GM12891 (cell line): ENCODE measurements around the gene SMIM41.
A peak's percentile ranks its signal among the peaks of the same experiment; 100 is the strongest.

Experiments
- DNase-seq: peaks from one replicate; pipeline ENCODE4 v3.0.0; 2011; ENCODE audit warnings: low spot score; ENCODE audit not compliant: insufficient read length
- FAIRE-seq: peaks from 2 replicates; lab custom pipeline; 2011; peaks lifted over from hg19 to GRCh38; lab: Jason Lieb, UNC
- PAX5 ChIP-seq: IDR thresholded peaks from 2 replicates; pipeline ENCODE4 v1.6.1; 2011; ENCODE audit warnings: low read length, moderate library complexity, mild to moderate bottlenecking; ENCODE audit not compliant: insufficient read depth, severe bottlenecking
- POLR2A ChIP-seq: IDR thresholded peaks from 2 replicates; pipeline ENCODE4 v1.6.1; 2011; ENCODE audit warnings: low read depth, low read length, control low read depth
- POLR2AphosphoS5 ChIP-seq: IDR thresholded peaks from 2 replicates; pipeline ENCODE4 v1.6.1; 2011; ENCODE audit warnings: low read depth, low read length, control low read depth
- POU2F2 ChIP-seq: IDR thresholded peaks from 2 replicates; pipeline ENCODE4 v1.6.1; 2011; ENCODE audit warnings: low read depth, mild to moderate bottlenecking, control low read depth, low read length, moderate library complexity
- SPI1 ChIP-seq: IDR thresholded peaks from 2 replicates; pipeline ENCODE4 v1.6.1; 2011; ENCODE audit warnings: low read depth, low read length, control low read depth
- TAF1 ChIP-seq: IDR thresholded peaks from 2 replicates; pipeline ENCODE4 v1.6.1; 2011; ENCODE audit warnings: low read depth, low read length, control low read depth

Gene SMIM41

DNA sequence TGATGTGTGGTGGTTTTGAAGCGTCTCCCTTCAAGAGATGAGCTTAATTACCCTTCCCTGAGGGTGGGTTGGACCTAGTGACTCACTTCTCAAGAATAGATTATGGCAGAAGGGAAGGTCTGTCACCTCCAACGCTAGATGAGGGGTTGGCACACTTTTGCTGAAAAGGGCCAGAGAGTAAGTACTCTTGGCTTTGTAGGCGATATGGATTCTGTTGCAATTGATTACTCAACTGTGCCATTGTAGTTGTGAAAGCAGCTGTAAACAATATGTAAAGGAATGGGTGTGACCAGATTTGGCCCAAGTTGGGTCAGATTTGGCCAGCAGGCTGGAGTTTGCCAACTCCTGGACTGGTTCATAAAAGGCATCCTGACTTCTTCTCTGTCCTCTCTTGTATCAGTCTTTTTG, 53.3 kb downstream of the SMIM41 start:
- TF ChIP-seq POLR2AphosphoS5 (no peak), POU2F2 (no peak), PAX5 (no peak), TAF1 (no peak)
- FAIRE-seq, result no peak
- DNase-seq, result no peak

DNA sequence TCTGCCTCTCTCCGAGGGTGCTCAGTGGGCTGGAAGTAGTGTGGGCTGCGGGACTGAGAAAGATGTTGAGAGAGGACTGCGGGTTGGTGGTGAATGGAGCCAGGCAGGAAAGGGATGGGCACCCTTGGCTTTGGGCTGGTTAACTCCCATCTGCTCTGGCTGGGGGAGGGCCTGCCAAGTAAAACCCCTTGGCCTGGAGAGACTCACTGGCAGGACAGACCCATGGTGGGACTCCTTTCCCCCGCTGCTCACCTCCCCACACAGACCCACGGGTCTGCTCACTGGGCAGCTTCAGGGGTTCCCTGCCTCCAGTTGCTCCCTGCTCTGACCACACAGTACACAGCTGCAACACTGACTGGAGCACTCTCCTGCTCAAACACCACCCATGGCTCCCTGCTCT, 58.2 kb downstream of the SMIM41 start:
- DNase-seq (no peak), FAIRE-seq (no peak)
- TF ChIP-seq TAF1, result no peak

DNA sequence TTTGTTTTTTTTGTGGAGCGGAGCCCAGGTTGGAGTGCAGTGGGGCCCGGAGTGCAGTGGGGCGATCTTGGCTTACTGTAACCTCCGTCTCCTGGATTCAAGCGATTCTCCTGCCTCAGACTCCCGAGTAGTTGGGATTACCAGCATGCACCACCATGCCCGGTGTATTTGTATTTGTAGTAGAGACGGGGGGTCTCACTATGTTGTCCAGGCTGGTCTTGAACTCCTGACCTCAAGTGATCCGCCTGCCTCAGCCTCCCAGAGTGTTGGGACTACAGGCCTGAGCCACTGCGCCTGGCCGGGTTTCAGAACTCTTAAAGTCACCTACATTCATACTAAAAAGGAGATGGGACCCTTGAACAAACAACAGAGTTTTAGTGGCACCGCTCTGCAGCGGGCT, 59.6 kb downstream of the SMIM41 start:
- no peak for TF ChIP-seq POU2F2
- no peak for TF ChIP-seq PAX5
- no peak for TF ChIP-seq POLR2A
- TF ChIP-seq POLR2AphosphoS5, result no peak
- no peak for TF ChIP-seq TAF1
- no peak for TF ChIP-seq SPI1
- FAIRE-seq (no peak), DNase-seq (no peak)

DNA sequence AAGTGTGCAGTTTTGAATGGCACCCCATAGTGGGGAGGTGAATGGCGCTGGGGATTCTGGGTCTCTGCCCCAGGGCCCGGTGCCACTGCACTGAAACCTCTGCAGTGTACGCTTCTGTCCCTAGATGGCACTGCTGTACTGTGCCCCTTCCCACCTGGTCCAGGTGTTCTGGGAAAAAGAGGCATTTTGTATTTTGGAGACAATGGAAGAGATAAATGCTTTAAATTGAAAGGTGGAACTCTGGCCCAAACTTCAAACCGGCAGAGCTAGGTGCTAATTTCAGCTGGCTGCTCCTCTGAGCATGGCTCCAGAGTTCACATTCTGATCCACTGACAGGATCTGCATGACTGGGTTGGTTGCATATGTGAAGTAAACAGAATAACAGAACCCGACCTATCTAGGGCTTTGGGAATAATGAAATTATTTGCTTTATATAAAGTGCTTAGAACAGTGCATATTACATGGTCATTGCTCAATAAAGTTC, 60.1 kb downstream of the SMIM41 start:
- TF ChIP-seq POLR2AphosphoS5 (no peak), TAF1 (no peak), SPI1 (no peak), POU2F2 (no peak), POLR2A (no peak), PAX5 (no peak)
- FAIRE-seq (peak; percentile 76), DNase-seq (no peak)

DNA sequence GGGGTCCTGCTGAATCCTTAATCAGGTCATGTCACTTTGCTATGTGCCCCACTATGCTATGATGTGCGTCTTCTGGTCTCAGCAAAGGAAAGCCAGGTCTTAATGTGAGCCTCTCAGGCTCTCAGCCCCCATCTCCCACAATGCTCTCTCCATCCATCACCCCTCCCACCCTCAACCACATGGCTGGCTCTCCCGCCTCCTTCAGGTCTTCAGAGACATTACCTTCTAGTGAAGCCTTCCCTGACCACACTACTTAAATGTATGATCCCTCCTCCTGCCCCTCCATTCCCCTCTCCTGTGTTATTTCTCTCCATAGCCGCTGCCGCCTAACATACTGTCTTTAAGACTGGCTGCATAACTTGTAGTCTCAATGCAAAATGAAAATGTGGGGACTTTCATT, 61.8 kb downstream of the SMIM41 start:
- FAIRE-seq, result no peak
- no peak for TF ChIP-seq TAF1
- DNase-seq, result no peak

DNA sequence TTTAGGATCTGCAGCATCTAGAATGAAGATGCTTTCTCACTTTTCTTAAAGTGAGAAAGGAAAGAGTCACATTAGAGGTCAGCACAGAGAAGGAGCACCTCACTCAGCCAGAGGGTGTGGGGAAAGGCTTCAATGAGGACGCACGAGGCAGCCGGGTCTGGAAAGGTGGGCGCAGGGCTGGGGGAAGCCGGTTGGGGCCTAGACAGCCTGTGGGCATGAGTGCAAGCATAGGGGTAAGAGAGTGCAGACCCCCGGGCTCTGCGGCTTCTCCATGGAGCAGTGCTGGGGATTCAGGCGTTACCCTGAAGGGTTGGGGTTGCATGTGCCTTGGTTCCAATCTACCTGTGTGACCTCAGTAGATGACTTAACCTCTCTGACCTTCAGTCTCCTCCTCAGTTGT, 62.4 kb downstream of the SMIM41 start:
- FAIRE-seq (no peak), DNase-seq (no peak)
- TF ChIP-seq PAX5, result no peak
- no peak for TF ChIP-seq SPI1
- no peak for TF ChIP-seq POU2F2
- no peak for TF ChIP-seq POLR2AphosphoS5
- no peak for TF ChIP-seq TAF1
- TF ChIP-seq POLR2A, result no peak

DNA sequence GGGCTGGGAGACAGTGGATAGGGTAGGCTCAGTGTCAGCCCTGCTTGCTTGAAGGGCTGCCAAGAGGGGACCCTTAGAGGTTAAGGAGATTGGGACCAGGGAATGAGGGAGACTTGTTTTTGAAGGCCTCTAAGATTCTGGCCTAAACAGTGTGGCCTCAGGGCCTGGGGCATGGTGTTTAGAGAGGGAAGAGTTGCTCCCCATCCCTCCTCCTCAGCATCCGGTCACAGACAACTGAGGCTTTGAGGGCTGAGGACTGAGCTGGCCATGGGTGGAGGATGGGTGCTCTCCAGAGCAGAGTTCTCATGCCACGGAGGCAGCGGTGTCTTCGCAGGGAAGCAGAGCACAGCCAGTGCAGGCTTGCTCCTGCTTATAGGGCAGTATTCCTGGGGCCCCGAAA, 62.9 kb downstream of the SMIM41 start:
- FAIRE-seq (no peak), DNase-seq (no peak)
- no peak for TF ChIP-seq POLR2AphosphoS5
- TF ChIP-seq PAX5, result no peak
- no peak for TF ChIP-seq POU2F2
- no peak for TF ChIP-seq SPI1
- TF ChIP-seq POLR2A, result no peak
- no peak for TF ChIP-seq TAF1

DNA sequence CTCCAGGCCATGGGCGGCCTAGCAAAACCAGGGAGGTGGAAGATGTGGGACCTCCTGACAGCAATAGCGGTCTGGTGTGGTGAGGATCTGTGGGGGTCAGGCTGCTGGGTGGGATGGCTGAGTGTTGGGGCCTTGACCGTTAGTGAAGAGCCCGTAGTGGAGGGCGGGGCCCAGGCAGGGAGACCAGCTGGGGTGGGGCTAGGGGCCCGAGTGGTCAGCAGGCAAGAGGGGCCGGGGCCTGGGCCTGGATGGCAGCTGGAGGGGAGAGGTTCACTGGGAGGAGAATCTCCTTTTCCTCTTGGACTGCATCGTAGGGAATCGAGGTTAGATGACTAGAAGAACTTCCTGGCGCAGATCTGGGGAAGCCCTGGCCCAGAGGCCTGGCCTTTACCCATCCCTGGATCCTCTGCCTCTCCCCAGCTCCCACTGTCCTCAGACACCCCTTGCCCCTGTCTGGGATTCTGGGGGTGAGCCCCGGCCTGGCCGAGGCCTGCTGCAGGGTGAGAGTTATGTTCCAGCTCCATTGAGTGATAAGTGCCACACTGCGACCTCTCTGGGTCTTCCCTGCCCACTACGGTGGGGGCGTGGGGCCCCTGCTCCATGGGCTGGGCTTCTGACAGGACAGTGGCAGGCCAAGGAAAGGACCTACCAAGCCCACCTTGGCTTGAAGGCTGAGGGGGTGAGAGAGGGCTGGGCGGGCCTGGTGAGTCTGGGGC, 65.2 kb downstream of the SMIM41 start:
- DNase-seq, result no peak
- no peak for FAIRE-seq
- TF ChIP-seq POLR2AphosphoS5, result no peak

DNA sequence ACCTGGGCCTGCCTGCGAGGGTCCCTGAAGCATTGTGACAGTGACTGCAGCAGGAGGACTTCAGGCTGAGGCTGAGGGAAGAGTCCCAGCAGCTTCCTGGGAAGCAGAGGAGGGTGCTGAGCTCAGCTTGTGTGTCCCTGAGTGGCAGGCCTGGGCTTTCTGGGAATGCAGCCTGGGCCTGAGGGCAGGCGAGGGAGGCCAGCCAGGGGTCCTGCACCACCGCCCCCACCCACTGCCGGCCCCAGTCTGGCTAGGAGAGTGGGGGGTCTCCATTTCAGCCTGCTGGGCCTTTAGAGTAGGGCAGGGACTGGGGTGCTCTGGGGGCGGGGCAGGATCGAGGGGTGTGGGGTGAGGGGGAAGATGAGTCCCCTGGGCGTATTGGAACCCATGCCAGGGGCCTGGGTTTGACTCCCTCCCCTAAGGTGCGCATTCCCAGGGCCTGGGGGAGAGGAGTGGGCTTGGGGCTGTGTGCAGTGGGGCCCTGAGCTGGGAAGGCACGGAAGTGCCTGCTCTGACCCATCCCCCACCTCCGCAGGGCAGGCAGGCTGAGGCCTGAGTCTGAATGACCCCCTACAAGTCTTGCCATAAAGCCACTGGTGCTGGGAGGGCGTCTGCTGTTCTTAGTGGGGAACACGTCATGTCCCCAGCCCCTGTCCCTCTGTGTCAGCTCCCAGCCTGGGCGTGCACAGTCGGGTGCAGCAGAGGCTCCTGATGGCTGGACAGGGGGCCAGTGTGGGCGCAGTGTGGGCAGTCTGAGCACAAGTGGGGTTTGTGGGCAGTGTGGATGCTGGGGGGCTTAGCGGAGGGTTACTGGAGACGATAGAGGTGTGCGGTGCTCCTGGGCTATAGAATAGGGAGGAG, 66.0 kb downstream of the SMIM41 start:
- DNase-seq (no peak), FAIRE-seq (no peak)
- TF ChIP-seq TAF1, result no peak
- no peak for TF ChIP-seq POU2F2
- TF ChIP-seq PAX5, result no peak
- no peak for TF ChIP-seq SPI1
- TF ChIP-seq POLR2A, result no peak
- no peak for TF ChIP-seq POLR2AphosphoS5

DNA sequence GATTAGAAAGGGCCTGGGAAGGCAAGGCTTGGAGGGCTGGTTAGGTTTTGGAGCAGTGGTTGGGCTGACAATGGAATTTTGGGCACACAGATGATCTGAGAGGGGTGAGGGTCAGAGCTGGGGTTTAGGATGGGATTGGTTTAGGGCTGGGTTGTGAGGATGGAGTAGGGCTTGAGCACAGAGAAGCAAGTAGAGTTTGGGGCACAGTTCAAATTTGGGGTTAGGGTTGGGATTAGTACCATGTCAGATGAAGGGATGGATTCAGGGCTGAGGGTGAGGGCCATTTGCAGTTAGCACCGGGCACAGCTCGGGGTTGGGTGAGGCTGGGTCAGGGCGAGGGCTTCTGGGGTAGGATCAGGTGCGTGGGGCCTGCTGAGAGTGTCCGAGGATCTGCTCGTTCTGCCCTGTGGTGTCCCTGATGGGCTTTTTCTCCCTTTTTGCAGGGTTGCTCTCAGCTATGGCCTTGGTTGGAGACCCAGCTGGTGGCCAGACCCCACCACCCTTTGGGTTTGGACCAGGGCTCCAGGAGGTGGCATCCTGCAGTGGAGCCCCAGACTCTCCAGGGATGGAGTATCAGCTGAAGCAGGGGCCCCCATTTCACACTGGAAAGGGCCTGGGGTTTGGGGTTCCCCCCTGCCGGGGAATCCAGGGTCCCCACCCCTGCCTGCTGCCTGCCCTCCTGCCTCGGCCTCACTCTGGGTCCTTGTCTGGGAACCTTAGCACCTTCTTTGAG, 66.8 kb downstream of the SMIM41 start:
- FAIRE-seq (no peak), DNase-seq (no peak)
- no peak for TF ChIP-seq POLR2AphosphoS5
- no peak for TF ChIP-seq POLR2A
- no peak for TF ChIP-seq TAF1
- TF ChIP-seq POU2F2, result no peak
- no peak for TF ChIP-seq SPI1
- TF ChIP-seq PAX5, result no peak
